ENCODE data around the gene RER1.

The RER1 gene

GRCh38 chr1:2350911-2351655 is 40.6 kb upstream of the RER1 start:
- no peak overlapping the region for H3K4me2 ChIP-seq (ENCODE audit: low read depth, low read length)
- H3K27ac ChIP-seq (ENCODE audit: low read length): no peak overlapping the region
- H3K36me3 ChIP-seq (replicated peaks; ENCODE audit: insufficient read depth, low read length): no peaks in the 10 kb centered on the region
- H4K20me1 ChIP-seq (ENCODE audit: insufficient read depth, low read length): no peaks in the 10 kb centered on the region
- TF ChIP-seq EZH2 (optimal IDR thresholded peaks at IDR 0.05; ENCODE audit: low read depth, low read length): no peak
- no peak for TF ChIP-seq EZH2phosphoT487 (IDR thresholded peaks at IDR 0.05; ENCODE audit: low read length)
- H3K4me3 ChIP-seq (ENCODE audit: low read length): no peak overlapping the region
- DNase-seq: no peak
- no peaks in the 10 kb centered on the region for H3K9me3 ChIP-seq (replicated peaks; ENCODE audit: insufficient read depth, low read length)
- H3F3A ChIP-seq (ENCODE audit: insufficient read depth, low read length): no peaks in the 10 kb centered on the region
- H3K9me2 ChIP-seq (replicated peaks; ENCODE audit: insufficient read depth, low read length): no peaks in the 10 kb centered on the region
- no peak overlapping the region for H3K9ac ChIP-seq (ENCODE audit: low read length)
- H3K79me2 ChIP-seq (ENCODE audit: low read length): no peaks in the 10 kb centered on the region
- no peaks in the 10 kb centered on the region for H3K4me1 ChIP-seq (ENCODE audit: low read length)
- H3K27me3 ChIP-seq (replicated peaks; ENCODE audit: insufficient read depth, low read length): peaks cover 97% of the 10 kb centered on the region
- H2AFZ ChIP-seq (ENCODE audit: low read length): no peak overlapping the region

GRCh38 chr1:2351723-2352122 is 39.9 kb upstream of the RER1 start:
- DNase-seq: no peak
- Histone ChIP-seq H3K9ac (ENCODE audit: low read length) (no peak overlapping the region), H4K20me1 (ENCODE audit: insufficient read depth, low read length) (no peaks in the 10 kb centered on the region), H3F3A (ENCODE audit: insufficient read depth, low read length) (no peaks in the 10 kb centered on the region), H3K79me2 (ENCODE audit: low read length) (no peaks in the 10 kb centered on the region), H3K27ac (ENCODE audit: low read length) (no peak overlapping the region), H3K36me3 (replicated peaks; ENCODE audit: insufficient read depth, low read length) (no peaks in the 10 kb centered on the region), H3K4me1 (ENCODE audit: low read length) (no peaks in the 10 kb centered on the region), H3K9me3 (replicated peaks; ENCODE audit: insufficient read depth, low read length) (no peaks in the 10 kb centered on the region), H3K4me2 (ENCODE audit: low read depth, low read length) (no peak overlapping the region), H2AFZ (ENCODE audit: low read length) (no peak overlapping the region), H3K9me2 (replicated peaks; ENCODE audit: insufficient read depth, low read length) (no peaks in the 10 kb centered on the region), H3K27me3 (replicated peaks; ENCODE audit: insufficient read depth, low read length) (peaks cover 99% of the 10 kb centered on the region), H3K4me3 (ENCODE audit: low read length) (no peak overlapping the region)
- no peak for TF ChIP-seq CTCF (IDR thresholded peaks at IDR 0.05; ENCODE audit: low read length)
- no peak for TF ChIP-seq EZH2 (optimal IDR thresholded peaks at IDR 0.05; ENCODE audit: low read depth, low read length)
- TF ChIP-seq EZH2phosphoT487 (IDR thresholded peaks at IDR 0.05; ENCODE audit: low read length): no peak

GRCh38 chr1:2352341-2352896 is 39.2 kb upstream of the RER1 start:
- Histone ChIP-seq H3K9me3 (replicated peaks; ENCODE audit: insufficient read depth, low read length) (no peaks in the 10 kb centered on the region), H3K79me2 (ENCODE audit: low read length) (no peaks in the 10 kb centered on the region), H3K4me2 (ENCODE audit: low read depth, low read length) (no peak overlapping the region), H3K9me2 (replicated peaks; ENCODE audit: insufficient read depth, low read length) (no peaks in the 10 kb centered on the region), H3K9ac (ENCODE audit: low read length) (no peak overlapping the region), H3F3A (ENCODE audit: insufficient read depth, low read length) (no peaks in the 10 kb centered on the region), H3K27ac (ENCODE audit: low read length) (no peak overlapping the region), H4K20me1 (ENCODE audit: insufficient read depth, low read length) (no peaks in the 10 kb centered on the region), H3K4me3 (ENCODE audit: low read length) (no peak overlapping the region), H3K27me3 (replicated peaks; ENCODE audit: insufficient read depth, low read length) (peaks cover 99% of the 10 kb centered on the region), H3K36me3 (replicated peaks; ENCODE audit: insufficient read depth, low read length) (no peaks in the 10 kb centered on the region), H3K4me1 (ENCODE audit: low read length) (no peaks in the 10 kb centered on the region), H2AFZ (ENCODE audit: low read length) (no peak overlapping the region)
- TF ChIP-seq EZH2 (optimal IDR thresholded peaks at IDR 0.05; ENCODE audit: low read depth, low read length) (no peak), CTCF (IDR thresholded peaks at IDR 0.05; ENCODE audit: low read length) (no peak), EZH2phosphoT487 (IDR thresholded peaks at IDR 0.05; ENCODE audit: low read length) (no peak)
- no peak for DNase-seq
